NCI-H1417 treated with DMSO at 0.1 percent for 48 hours (cell line): ENCODE data around the gene CD200R1.
"Not testable (repeated sequence)": the region's sequence is repeated elsewhere in the genome, so short reads cannot be mapped to it uniquely, and the experiment has no call there.

Experiments used
- DNase-seq: peaks from one replicate; lab custom pipeline; 2025; lab: John Stamatoyannopoulos, UW

Gene CD200R1

DNA sequence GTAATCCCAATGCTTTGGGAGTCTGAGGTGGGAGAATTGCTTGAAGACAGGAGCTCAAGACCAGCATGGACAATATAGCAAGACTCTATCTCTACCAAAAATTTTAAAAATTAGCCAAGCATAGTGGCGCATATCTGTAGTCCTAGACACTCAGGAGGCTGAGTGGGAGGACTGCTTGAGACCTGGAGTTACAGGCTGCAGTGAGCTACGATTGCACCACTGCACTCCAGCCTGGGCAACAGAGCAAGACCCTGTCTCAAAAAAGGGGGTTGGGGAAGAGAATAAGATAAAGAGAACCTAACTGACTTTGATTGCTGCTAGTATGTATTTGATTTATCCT, 755 bp downstream of the CD200R1 start:
- no peak for DNase-seq

GRCh38 chr3:112973325-112974177, 1.4 kb downstream of the CD200R1 start:
- no peak for DNase-seq

DNA sequence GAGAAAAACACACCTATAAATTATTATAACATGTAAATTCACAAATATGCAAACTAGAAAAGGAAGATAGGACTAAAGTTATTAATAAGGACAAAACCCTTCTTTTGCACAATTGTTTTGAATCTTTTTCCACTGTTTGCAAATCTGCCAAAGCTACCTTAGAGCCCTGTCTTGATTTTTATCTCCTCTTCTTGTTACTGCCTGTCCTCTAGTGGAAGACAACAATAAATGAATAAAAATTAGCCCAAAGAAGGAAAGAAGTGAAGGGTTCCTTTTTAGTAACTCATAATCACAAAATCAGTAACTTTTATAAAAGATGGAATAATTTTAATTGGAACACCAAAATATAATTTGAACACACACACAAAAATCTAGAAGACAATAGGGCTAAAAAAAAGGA, 2.7 kb downstream of the CD200R1 start:
- DNase-seq = no peak

GRCh38 chr3:112967828-112968227, 7.1 kb downstream of the CD200R1 start:
- DNase-seq = no peak

- DNase-seq = no peak
Observed at GRCh38 chr3:112967425-112967824, 7.5 kb downstream of the CD200R1 start.

DNA sequence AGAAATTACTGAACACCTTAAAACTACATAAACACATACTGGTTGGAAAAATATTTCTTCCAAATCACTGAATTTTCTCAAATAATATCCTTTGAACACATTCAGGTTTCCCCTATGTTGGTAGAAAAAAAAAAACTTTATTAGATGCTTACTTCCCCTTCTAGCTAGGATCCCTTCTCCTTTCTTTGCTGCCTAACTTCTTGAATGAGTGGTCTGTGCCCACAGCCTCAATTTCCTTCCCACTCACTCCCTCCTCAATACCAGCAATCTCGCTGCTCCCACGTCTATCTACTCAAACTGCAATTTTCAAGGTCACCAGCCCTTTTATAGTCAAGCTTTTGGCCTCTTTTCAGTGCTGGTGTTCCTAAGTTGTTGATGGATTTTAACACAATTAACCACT, 8.3 kb downstream of the CD200R1 start:
- DNase-seq = no peak

- DNase-seq = no peak
Observed at GRCh38 chr3:112965656-112966055, 9.2 kb downstream of the CD200R1 start.

- no peak for DNase-seq
Observed at GRCh38 chr3:112963683-112964082, 11.2 kb downstream of the CD200R1 start.

GRCh38 chr3:112958811-112959560, 15.9 kb downstream of the CD200R1 start:
- DNase-seq = no peak

- DNase-seq = no peak
Observed at GRCh38 chr3:112956351-112956750, 18.6 kb downstream of the CD200R1 start.

DNA sequence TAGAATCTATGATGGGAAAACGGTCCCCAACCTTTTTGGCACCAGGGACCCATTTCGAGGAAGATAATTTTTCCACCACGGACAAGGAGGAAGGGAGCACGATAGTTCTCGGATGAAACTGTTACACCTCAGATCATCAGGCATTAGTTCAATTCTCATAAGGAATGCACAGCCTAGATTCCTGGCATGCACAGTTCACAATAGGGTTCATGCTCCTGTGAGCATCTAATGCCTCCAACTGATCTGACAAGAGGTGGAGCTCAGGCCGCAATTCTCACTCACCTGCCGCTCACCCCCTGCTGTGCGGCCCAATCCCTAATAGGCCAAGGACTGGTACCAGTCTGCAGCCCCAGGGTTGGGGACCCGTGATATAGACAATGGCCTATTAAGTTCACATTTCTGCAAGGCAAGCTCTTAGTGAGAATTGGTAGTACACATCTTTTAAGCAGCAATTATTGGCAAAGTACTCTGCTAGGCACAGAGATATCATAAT, 26.5 kb downstream of the CD200R1 start:
- no peak for DNase-seq

DNA sequence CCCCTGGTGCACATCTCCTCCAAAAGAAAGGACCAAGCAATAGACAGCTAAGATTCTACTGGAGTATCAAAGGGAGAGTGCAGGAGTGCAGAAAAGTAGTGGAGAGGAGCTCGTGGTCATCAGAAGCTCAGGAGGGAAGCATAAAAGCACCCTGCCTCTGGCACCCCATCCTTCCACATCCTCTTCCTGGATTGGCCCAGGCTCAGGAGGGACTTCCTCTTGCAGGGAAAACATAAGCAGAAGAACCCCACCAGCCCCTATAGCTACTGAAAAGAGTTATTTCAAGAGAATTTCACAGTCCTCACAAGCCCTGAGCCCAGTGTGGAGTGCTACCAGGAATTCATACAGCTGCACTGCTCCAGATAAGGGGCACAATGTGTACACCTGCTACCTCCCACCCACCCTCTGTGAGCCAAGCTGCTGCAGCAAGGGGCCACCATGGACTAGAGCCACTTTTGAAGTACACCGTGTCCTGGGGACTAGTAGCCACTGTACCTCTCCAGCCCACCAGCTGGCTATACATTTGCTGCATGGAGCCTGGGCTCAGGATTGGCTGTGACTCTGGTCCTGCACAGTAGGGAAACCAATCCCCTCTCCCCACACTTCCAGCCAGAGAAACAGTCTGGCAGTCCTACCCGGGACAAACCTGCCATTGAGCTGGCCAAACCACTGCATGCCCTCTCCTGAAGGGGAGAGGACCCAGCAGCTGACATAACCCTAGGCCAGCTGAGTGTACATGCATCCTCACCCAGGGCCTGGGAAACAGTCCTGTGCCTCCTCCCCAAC, 43.0 kb downstream of the CD200R1 start:
- DNase-seq = no peak

DNA sequence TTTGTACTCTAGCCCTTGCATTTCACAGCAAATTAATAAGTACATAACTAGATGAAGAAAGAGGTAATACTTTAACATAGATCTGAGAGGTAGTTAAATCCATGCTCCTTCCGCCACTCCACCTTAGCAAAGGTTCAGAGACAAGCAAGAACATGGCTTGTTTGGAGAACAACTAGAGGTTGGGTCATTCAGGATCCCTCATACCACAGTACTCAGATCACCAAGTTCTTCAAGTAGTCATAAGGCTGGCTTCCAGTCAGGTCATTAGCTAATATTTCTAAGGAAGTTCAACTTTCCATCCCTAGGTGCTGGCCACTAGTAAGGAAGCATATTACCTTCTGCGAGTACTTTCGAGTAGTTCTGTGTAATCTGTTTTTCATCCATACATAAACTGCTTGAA, 44.1 kb downstream of the CD200R1 start:
- DNase-seq = no peak

DNA sequence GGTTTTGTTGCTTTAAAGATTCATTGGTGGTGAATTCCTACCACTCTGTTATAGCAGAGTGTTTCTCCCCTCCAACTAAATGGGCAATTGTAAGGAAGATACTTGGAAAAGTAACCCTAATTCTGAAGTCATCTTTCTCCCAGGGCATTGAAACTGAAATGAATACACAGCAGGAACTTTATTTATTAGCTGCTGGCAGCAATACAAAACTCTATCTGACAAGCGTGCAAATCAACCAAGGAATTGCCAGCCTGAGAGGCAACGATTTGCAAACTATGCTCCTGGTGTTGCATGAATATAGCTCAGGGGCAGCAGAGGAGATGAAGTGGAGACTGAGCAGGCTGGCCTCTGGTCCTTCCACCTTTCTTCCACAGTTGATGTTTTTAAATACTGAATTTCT, 48.9 kb downstream of the CD200R1 start:
- no peak for DNase-seq

DNA sequence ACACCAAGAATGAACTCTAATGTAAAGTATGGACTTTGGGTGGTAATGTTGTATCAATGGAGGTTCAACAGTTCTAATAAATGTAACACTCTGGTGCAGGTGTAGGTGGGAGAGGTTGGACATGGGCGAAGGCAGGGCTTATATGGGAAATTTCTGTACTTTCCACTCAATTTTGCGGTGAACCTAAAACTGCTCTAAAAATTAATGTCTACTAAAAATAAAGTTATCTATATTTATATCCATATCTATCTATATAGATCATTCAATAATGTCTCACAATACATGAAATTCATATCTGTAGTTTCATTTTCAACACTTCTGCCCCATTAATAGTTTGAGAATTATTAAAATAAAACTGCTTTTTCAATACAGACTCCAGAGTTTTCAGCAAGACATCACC, 49.3 kb downstream of the CD200R1 start:
- DNase-seq = no peak

- not testable (repeated sequence) for DNase-seq
Observed at GRCh38 chr3:112919541-112919940, 55.4 kb downstream of the CD200R1 start.

DNA sequence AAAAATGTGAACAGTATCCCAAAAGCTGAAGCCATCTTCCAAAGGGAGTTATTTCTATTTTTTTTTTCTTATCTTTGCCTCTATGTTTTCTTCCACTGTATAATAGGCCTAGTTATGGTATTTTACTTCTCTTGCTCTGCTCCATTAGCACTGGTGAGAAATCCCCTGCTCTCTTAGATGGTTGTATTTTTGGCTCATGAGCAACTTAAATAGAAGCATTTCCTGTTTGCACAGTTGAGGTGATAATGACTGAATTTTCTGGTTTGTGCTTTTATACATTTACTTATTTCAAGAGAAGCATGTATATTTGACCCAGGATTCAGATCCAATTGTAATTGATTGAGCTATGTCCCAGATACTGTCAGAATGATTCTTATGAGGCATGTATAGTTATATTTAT, 66.7 kb downstream of the CD200R1 start:
- DNase-seq = no peak

GRCh38 chr3:112904786-112905185, 70.1 kb downstream of the CD200R1 start:
- no peak for DNase-seq

- no peak for DNase-seq
Observed at GRCh38 chr3:112900113-112900512, 74.8 kb downstream of the CD200R1 start.

DNA sequence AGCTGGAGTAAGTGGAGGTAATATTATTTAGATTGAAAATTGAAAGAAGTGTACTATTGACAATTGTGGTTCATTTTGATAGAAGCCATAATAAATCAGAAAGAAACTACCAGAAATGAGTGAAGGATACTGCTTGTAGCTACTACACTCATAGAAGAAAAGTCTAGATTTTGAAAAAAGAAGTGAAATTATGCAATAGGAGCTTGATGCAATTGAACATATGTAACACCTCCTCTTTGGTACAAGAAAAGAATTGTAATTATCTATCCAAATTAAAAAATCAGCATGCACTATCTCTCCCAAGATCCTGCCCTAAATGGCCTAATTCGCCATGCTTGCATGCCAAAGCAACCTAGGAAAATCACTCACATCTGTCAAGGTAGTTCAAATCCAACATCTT, 77.1 kb downstream of the CD200R1 start:
- no peak for DNase-seq

GRCh38 chr3:112894258-112894657, 80.6 kb downstream of the CD200R1 start:
- no peak for DNase-seq

- DNase-seq = no peak
Observed at GRCh38 chr3:112889357-112889756, 85.5 kb downstream of the CD200R1 start.
